Stimulated activated effector memory CD8-positive, alpha-beta T cell treated with anti-CD3 and anti-CD28 coated beads, Interleukin-12 subunit alpha, Interleukin-12 subunit beta, amount 100 ng/mL, for 72 hours (primary cell): ENCODE data around the gene TSPYL4.

ENCODE experiments used
- ATAC-seq: fragments of 150-1000 bp; cut with Tn5 transposase; 2 replicates; pipeline ENCODE4 v1.10.0; 2021
- DNase-seq, 2 donors: peaks; one replicate each; pipeline ENCODE4 v3.0.0; 2021 to 2022; ENCODE audit warnings: low spot score in 2 of 2
- H3K27ac Mint-ChIP-seq: one replicate; pipeline ENCODE4 v1.8.0; 2022; ENCODE audit warnings: mild to moderate bottlenecking, mixed read lengths
- H3K36me3 Mint-ChIP-seq: one replicate; pipeline ENCODE4 v1.8.0; 2022; ENCODE audit warnings: mild to moderate bottlenecking, mixed read lengths
- H3K4me1 Mint-ChIP-seq: one replicate; pipeline ENCODE4 v1.8.0; 2022; ENCODE audit warnings: mixed read lengths
- H3K4me3 Mint-ChIP-seq: one replicate; pipeline ENCODE4 v1.8.0; 2022; ENCODE audit warnings: mild to moderate bottlenecking, mixed read lengths
- H3K9me3 Mint-ChIP-seq: one replicate; pipeline ENCODE4 v1.8.0; 2022; ENCODE audit warnings: mixed read lengths

Gene TSPYL4

GRCh38 chr6:116255246-116255800 lies 1.4 kb upstream of the TSPYL4 start:
- Mint-ChIP-seq H3K4me3 (no peak overlapping the region), H3K4me1 (peaks cover 2% of the 10 kb centered on the region), H3K9me3 (no peaks in the 10 kb centered on the region)

GRCh38 chr6:116254297-116255056 lies 602 bp upstream of the TSPYL4 start:
- DNase-seq (no peak), ATAC-seq (peak; percentile 22)
- Mint-ChIP-seq H3K9me3 (no peaks in the 10 kb centered on the region), H3K4me3 (no peak overlapping the region), H3K4me1 (no peaks in the 10 kb centered on the region), H3K27ac (no peak overlapping the region), H3K36me3 (peaks cover 14% of the 10 kb centered on the region)

More at GRCh38 chr6:116255246-116255800, 1.4 kb upstream of the TSPYL4 start:
- peaks cover 7% of the 10 kb centered on the region for H3K36me3 Mint-ChIP-seq
- no peak for DNase-seq
- no peak overlapping the region for H3K27ac Mint-ChIP-seq
- ATAC-seq: no peak

- Mint-ChIP-seq H3K36me3 (peaks cover 14% of the 10 kb centered on the region), H3K4me1 (peaks cover 7% of the 10 kb centered on the region), H3K27ac (no peak overlapping the region), H3K9me3 (no peaks in the 10 kb centered on the region), H3K4me3 (no peak overlapping the region)
- ATAC-seq (no peak), DNase-seq (no peak)
These were observed 729 bp downstream of the TSPYL4 start for GRCh38 chr6:116253188-116253504.

GRCh38 chr6:116251568-116252384 lies 2.1 kb downstream of the TSPYL4 start:
- no peaks in the 10 kb centered on the region for H3K9me3 Mint-ChIP-seq
- H3K36me3 Mint-ChIP-seq: peaks cover 14% of the 10 kb centered on the region
- H3K27ac Mint-ChIP-seq: peak overlapping the region; percentile 79
- H3K4me3 Mint-ChIP-seq: no peak overlapping the region
- ATAC-seq (no peak), DNase-seq (no peak)
- H3K4me1 Mint-ChIP-seq: peaks cover 7% of the 10 kb centered on the region

- H3K9me3 Mint-ChIP-seq: no peaks in the 10 kb centered on the region
- no peak for ATAC-seq
- peak overlapping the region; percentile 0 for H3K27ac Mint-ChIP-seq
- peaks cover 24% of the 10 kb centered on the region for H3K36me3 Mint-ChIP-seq
- no peak for DNase-seq
- no peak overlapping the region for H3K4me3 Mint-ChIP-seq
- H3K4me1 Mint-ChIP-seq: peaks cover 7% of the 10 kb centered on the region
These were observed 5.3 kb downstream of the TSPYL4 start for GRCh38 chr6:116248577-116248976.

DNA sequence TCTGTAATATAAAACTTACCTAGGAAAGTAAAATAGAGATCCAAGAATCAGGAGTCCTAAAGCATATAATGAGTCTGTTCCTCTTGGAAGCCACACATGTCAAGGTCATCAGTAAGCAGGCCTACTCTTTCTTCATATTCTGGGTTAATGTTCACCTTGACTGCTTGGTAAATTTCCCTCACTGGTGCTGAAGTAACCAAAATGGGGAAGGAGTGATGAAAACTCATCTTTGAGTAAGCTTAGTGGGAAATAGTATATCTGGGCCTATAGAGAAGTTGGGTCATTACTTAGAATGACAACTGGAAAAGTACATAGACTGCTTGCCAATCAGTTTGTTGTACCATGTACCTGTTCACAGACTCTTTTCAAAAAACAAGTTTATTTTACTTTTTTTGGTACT lies 6.6 kb downstream of the TSPYL4 start:
- Mint-ChIP-seq H3K27ac (no peak overlapping the region), H3K9me3 (no peaks in the 10 kb centered on the region), H3K36me3 (peaks cover 25% of the 10 kb centered on the region), H3K4me3 (no peak overlapping the region), H3K4me1 (peaks cover 7% of the 10 kb centered on the region)
- no peak for DNase-seq
- no peak for ATAC-seq

DNA sequence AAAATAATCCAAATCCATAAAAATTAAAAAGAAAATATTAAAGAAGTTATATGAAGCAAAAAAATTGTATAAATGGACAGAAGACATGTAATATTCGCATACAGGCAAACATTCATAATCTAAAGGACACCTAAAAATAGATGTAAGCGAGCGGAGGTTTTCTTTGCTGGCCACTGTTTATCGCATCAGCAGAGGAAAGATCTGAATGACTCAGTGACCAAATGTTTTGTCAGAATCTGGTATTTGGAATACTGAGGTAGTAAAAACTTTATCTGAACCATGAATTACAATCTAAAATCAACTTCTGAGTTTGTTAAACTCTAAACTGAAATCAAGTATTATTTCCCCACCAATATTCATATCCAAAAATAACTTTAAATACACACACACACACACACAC lies 7.8 kb downstream of the TSPYL4 start:
- ATAC-seq: no peak
- H3K9me3 Mint-ChIP-seq: no peaks in the 10 kb centered on the region
- H3K27ac Mint-ChIP-seq: no peak overlapping the region

DNA sequence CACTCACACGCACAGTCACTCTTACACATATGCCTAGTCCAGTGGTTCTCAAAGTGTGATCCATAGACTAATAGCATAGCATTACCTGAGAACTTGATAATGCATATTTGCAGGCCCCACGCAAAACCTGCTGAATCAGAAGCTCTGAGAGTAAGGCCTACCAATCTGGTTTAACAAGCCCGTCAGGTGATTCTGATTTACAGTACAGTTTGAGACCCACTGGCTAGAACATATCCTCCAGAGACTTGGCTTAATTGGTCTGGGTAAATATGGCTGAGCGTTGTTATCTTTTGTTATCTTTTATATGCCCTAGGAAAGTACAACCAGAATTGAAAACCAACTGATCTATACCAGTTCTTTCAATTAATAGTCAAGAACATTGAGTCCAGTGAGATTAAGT lies 9.6 kb downstream of the TSPYL4 start:
- Mint-ChIP-seq H3K27ac (no peak overlapping the region), H3K9me3 (no peaks in the 10 kb centered on the region), H3K4me3 (no peak overlapping the region), H3K36me3 (peaks cover 25% of the 10 kb centered on the region), H3K4me1 (peaks cover 7% of the 10 kb centered on the region)
- ATAC-seq (no peak), DNase-seq (no peak)

More for the DNA sequence above, 7.8 kb downstream of the TSPYL4 start:
- DNase-seq: no peak
- Mint-ChIP-seq H3K36me3 (peaks cover 25% of the 10 kb centered on the region), H3K4me3 (no peak overlapping the region), H3K4me1 (peaks cover 7% of the 10 kb centered on the region)

- no peaks in the 10 kb centered on the region for H3K9me3 Mint-ChIP-seq
- H3K27ac Mint-ChIP-seq: no peak overlapping the region
- no peak for ATAC-seq
- no peak for DNase-seq
- H3K36me3 Mint-ChIP-seq: peaks cover 43% of the 10 kb centered on the region
- H3K4me1 Mint-ChIP-seq: no peaks in the 10 kb centered on the region
- H3K4me3 Mint-ChIP-seq: no peak overlapping the region
These were observed 14.0 kb downstream of the TSPYL4 start for GRCh38 chr6:116239856-116240255.

DNA sequence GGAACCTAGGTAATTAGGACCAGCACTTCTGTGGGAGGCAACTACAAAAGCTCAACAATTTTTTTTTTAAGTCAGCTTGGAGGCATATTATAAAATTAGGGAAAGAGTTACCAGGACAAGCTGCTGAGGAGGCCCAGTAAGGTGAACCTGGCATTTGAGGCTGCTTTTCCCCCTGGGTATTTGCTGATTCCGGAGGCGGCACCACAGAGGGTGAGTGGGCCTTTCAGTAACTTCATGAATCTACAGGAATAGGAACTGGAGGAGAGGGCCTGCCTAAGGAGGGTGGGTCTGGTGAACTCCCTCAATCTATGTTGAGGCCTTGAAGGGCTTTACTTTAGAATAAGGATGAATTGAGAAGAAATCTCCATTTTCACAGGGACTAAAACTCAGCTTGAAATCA lies 14.6 kb downstream of the TSPYL4 start:
- Mint-ChIP-seq H3K27ac (no peak overlapping the region), H3K36me3 (peaks cover 39% of the 10 kb centered on the region), H3K4me1 (no peaks in the 10 kb centered on the region), H3K9me3 (no peaks in the 10 kb centered on the region), H3K4me3 (no peak overlapping the region)
- ATAC-seq (no peak), DNase-seq (no peak)

- DNase-seq (no peak), ATAC-seq (no peak)
- H3K4me3 Mint-ChIP-seq: no peak overlapping the region
- peaks cover 32% of the 10 kb centered on the region for H3K36me3 Mint-ChIP-seq
- no peaks in the 10 kb centered on the region for H3K4me1 Mint-ChIP-seq
- peak overlapping the region; percentile 48 for H3K27ac Mint-ChIP-seq
- no peaks in the 10 kb centered on the region for H3K9me3 Mint-ChIP-seq
These were observed 15.8 kb downstream of the TSPYL4 start for GRCh38 chr6:116238083-116238482.

GRCh38 chr6:116234689-116235088 lies 19.2 kb downstream of the TSPYL4 start:
- H3K36me3 Mint-ChIP-seq: peaks cover 27% of the 10 kb centered on the region
- no peaks in the 10 kb centered on the region for H3K9me3 Mint-ChIP-seq
- no peak for ATAC-seq
- H3K27ac Mint-ChIP-seq: no peak overlapping the region
- H3K4me1 Mint-ChIP-seq: no peaks in the 10 kb centered on the region
- no peak overlapping the region for H3K4me3 Mint-ChIP-seq
- DNase-seq: no peak

DNA sequence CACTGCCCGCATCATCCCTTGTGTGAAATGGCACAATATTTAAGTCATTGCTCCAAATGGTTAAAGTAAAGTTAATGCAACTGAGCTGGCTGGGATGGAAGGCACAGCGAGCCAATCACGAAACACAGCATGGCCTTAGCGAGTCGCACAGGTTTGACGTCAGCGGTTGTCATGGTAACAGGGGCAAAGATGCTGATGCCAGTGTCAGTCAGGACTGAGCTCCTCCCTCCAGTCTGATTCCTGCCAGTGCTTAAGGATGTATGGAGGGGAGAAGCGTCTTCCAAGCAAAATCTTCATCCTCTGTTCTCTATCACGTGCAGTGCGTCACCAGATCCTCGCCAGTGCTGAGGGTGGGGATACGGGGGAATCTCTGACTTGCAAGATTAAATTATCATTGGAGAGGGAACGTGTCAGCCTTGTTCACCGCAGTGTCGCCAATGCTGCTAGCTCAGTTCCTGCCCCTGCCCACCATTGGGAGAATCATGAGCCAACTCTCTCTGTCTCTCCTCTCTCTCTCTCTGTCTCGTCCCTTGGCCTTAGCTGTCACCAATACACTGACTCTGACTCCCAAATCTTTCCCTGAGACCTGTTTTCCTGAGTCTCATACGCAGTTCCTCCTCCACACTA lies 24.5 kb downstream of the TSPYL4 start:
- no peak overlapping the region for H3K4me3 Mint-ChIP-seq
- peaks cover 8% of the 10 kb centered on the region for H3K36me3 Mint-ChIP-seq
- no peaks in the 10 kb centered on the region for H3K4me1 Mint-ChIP-seq
- H3K27ac Mint-ChIP-seq: no peak overlapping the region
- H3K9me3 Mint-ChIP-seq: no peaks in the 10 kb centered on the region
- ATAC-seq (no peak), DNase-seq (no peak)

- no peak overlapping the region for H3K4me3 Mint-ChIP-seq
- H3K4me1 Mint-ChIP-seq: no peaks in the 10 kb centered on the region
- H3K36me3 Mint-ChIP-seq: peaks cover 7% of the 10 kb centered on the region
- ATAC-seq (no peak), DNase-seq (no peak)
- H3K27ac Mint-ChIP-seq: no peak overlapping the region
- no peaks in the 10 kb centered on the region for H3K9me3 Mint-ChIP-seq
These were observed 30.5 kb downstream of the TSPYL4 start for GRCh38 chr6:116223355-116223754.

- no peak for ATAC-seq
- no peaks in the 10 kb centered on the region for H3K9me3 Mint-ChIP-seq
- H3K27ac Mint-ChIP-seq: no peak overlapping the region
- no peak for DNase-seq
- H3K36me3 Mint-ChIP-seq: peaks cover 7% of the 10 kb centered on the region
- no peaks in the 10 kb centered on the region for H3K4me1 Mint-ChIP-seq
- H3K4me3 Mint-ChIP-seq: no peak overlapping the region
These were observed 32.0 kb downstream of the TSPYL4 start for GRCh38 chr6:116221911-116222310.
